GM20000 (cell line): Measurements from ENCODE around the gene CTXN1.

Experiments used
- DNase-seq: peaks from one replicate; pipeline ENCODE4 v3.0.0; 2012; ENCODE audit warnings: low spot score
- CTCF ChIP-seq: IDR thresholded peaks from 2 replicates; pipeline ENCODE4 v1.5.1; 2012; ENCODE audit warnings: mild to moderate bottlenecking, control low read depth; ENCODE audit errors: extremely low read depth, missing control alignments

The CTXN1 gene

GRCh38 chr19:7968796-7969554 lies 43.0 kb upstream of the CTXN1 start:
- no peak for DNase-seq
- TF ChIP-seq CTCF: no peak

GRCh38 chr19:7968008-7968795 lies 42.3 kb upstream of the CTXN1 start:
- no peak for DNase-seq
- no peak for TF ChIP-seq CTCF

- no peak for DNase-seq
- no peak for TF ChIP-seq CTCF
These were observed 40.2 kb upstream of the CTXN1 start for GRCh38 chr19:7965921-7966665.

- no peak for TF ChIP-seq CTCF
- no peak for DNase-seq
These were observed 39.4 kb upstream of the CTXN1 start for GRCh38 chr19:7965259-7965841.

GRCh38 chr19:7963566-7963965 lies 37.6 kb upstream of the CTXN1 start:
- no peak for DNase-seq
- TF ChIP-seq CTCF: no peak

GRCh38 chr19:7962644-7963268 lies 36.8 kb upstream of the CTXN1 start:
- TF ChIP-seq CTCF: no peak
- DNase-seq: no peak
